ES-I3 (cell line): ENCODE measurements around the gene IARS1.

ENCODE experiments used
- H3K36me3 ChIP-seq: 2 replicates; pipeline ENCODE4 v1.6.1; 2013; ENCODE audit warnings: mild to moderate bottlenecking, low read length, control low read depth, moderate library complexity; ENCODE audit not compliant: insufficient read depth
- H3K4me1 ChIP-seq: 2 replicates; pipeline ENCODE4 v1.6.1; 2013; ENCODE audit warnings: mild to moderate bottlenecking, control low read depth, low read length; ENCODE audit not compliant: insufficient read depth
- H3K9ac ChIP-seq: 2 replicates; pipeline ENCODE4 v1.6.1; 2013; ENCODE audit warnings: low read depth, mild to moderate bottlenecking, low read length, moderate library complexity
- H3K9me3 ChIP-seq: 2 replicates; pipeline ENCODE4 v1.6.1; 2013; ENCODE audit warnings: mild to moderate bottlenecking, low read length, moderate library complexity; ENCODE audit not compliant: control insufficient read depth, insufficient read depth

IARS1 gene

GRCh38 chr9:92293452-92294296 is at the start of gene IARS1:
TSS of gene IARS1 (minus strand) at chr9:92293697. CDS start at chr9:92289419, 4,278 bp downstream.
- Histone ChIP-seq H3K9me3 (no peaks in the 10 kb centered on the region), H3K36me3 (peaks cover 2% of the 10 kb centered on the region), H3K9ac (peak within 1 kb of the TSS; percentile 89), H3K4me1 (peaks cover 5% of the 10 kb centered on the region; the same call in 1 of the 2 replicates)

GRCh38 chr9:92342825-92343488 is 49.5 kb upstream of the IARS1 start:
- Histone ChIP-seq H3K4me1 (no peaks in the 10 kb centered on the region), H3K9me3 (no peaks in the 10 kb centered on the region), H3K36me3 (peaks cover 11% of the 10 kb centered on the region), H3K9ac (no peak overlapping the region)

GRCh38 chr9:92341578-92341977 is 48.1 kb upstream of the IARS1 start:
- Histone ChIP-seq H3K9me3 (no peaks in the 10 kb centered on the region), H3K9ac (no peak overlapping the region), H3K36me3 (peaks cover 13% of the 10 kb centered on the region), H3K4me1 (no peaks in the 10 kb centered on the region)

- peaks cover 5% of the 10 kb centered on the region; the same call in 1 of the 2 replicates for H3K36me3 ChIP-seq
- H3K9me3 ChIP-seq: no peaks in the 10 kb centered on the region
- 0 out of 2 replicates have a peak, but pooled peaks cover 5% of the 10 kb centered on the region for H3K4me1 ChIP-seq
- no peak overlapping the region for H3K9ac ChIP-seq
Observed at GRCh38 chr9:92333282-92333634, 39.8 kb upstream of the IARS1 start.

- 0 out of 2 replicates have a peak, but pooled peaks cover under 1% of the 10 kb centered on the region for H3K36me3 ChIP-seq
- H3K4me1 ChIP-seq: peaks cover 10% of the 10 kb centered on the region; the same call in 1 of the 2 replicates
- H3K9ac ChIP-seq: no peak overlapping the region
- no peaks in the 10 kb centered on the region for H3K9me3 ChIP-seq
Observed at GRCh38 chr9:92332577-92333281, 39.2 kb upstream of the IARS1 start.

GRCh38 chr9:92328225-92328624 is 34.7 kb upstream of the IARS1 start:
- H3K4me1 ChIP-seq: peaks cover 19% of the 10 kb centered on the region
- no peaks in the 10 kb centered on the region for H3K9me3 ChIP-seq
- peaks cover under 1% of the 10 kb centered on the region; the same call in 1 of the 2 replicates for H3K36me3 ChIP-seq
- no peak overlapping the region for H3K9ac ChIP-seq

- no peaks in the 10 kb centered on the region for H3K9me3 ChIP-seq
- peak overlapping the region; percentile 65; the same call in 1 of the 2 replicates for H3K9ac ChIP-seq
- peaks cover 19% of the 10 kb centered on the region for H3K4me1 ChIP-seq
- H3K36me3 ChIP-seq: peaks cover 6% of the 10 kb centered on the region
Observed at GRCh38 chr9:92327283-92327850, 33.9 kb upstream of the IARS1 start.

GRCh38 chr9:92325991-92326500 is 32.5 kb upstream of the IARS1 start:
- Histone ChIP-seq H3K9me3 (no peaks in the 10 kb centered on the region), H3K4me1 (peaks cover 19% of the 10 kb centered on the region), H3K9ac (peak overlapping the region; percentile 65), H3K36me3 (peaks cover 6% of the 10 kb centered on the region)

GRCh38 chr9:92325269-92325990 is 31.9 kb upstream of the IARS1 start, which contains the start of the genes CENPP and NOL8:
TSS of gene CENPP (plus strand) at chr9:92325953.
TSS of gene NOL8 (minus strand) at chr9:92325350. CDS start at chr9:92324161, 1,189 bp downstream.
- Histone ChIP-seq H3K36me3 (peaks cover 6% of the 10 kb centered on the region), H3K9ac (peak within 1 kb of the TSS; percentile 65), H3K4me1 (peaks cover 19% of the 10 kb centered on the region), H3K9me3 (no peaks in the 10 kb centered on the region)

GRCh38 chr9:92324889-92325268 is 31.4 kb upstream of the IARS1 start:
- peak overlapping the region; percentile 65 for H3K9ac ChIP-seq

GRCh38 chr9:92324431-92324830 is 30.9 kb upstream of the IARS1 start:
- peaks cover 14% of the 10 kb centered on the region for H3K36me3 ChIP-seq
- no peaks in the 10 kb centered on the region for H3K9me3 ChIP-seq
- H3K9ac ChIP-seq: peak overlapping the region; percentile 65
- H3K4me1 ChIP-seq: peaks cover 19% of the 10 kb centered on the region

More at GRCh38 chr9:92324889-92325268, 31.4 kb upstream of the IARS1 start:
- Histone ChIP-seq H3K9me3 (no peaks in the 10 kb centered on the region), H3K4me1 (peaks cover 19% of the 10 kb centered on the region), H3K36me3 (peaks cover 10% of the 10 kb centered on the region)

GRCh38 chr9:92315456-92315855 is 22.0 kb upstream of the IARS1 start:
- no peaks in the 10 kb centered on the region for H3K9me3 ChIP-seq
- no peaks in the 10 kb centered on the region for H3K4me1 ChIP-seq
- no peak overlapping the region for H3K9ac ChIP-seq
- peaks cover 34% of the 10 kb centered on the region for H3K36me3 ChIP-seq

GRCh38 chr9:92313624-92314012 is 20.1 kb upstream of the IARS1 start:
- H3K9me3 ChIP-seq: no peaks in the 10 kb centered on the region
- peaks cover 34% of the 10 kb centered on the region for H3K36me3 ChIP-seq
- H3K9ac ChIP-seq: no peak overlapping the region
- H3K4me1 ChIP-seq: no peaks in the 10 kb centered on the region
